Activated gamma-delta T cell (primary cell): ENCODE data around the gene UFSP1.
"Not testable (repeated sequence)": the region's sequence is repeated elsewhere in the genome, so short reads cannot be mapped to it uniquely, and the experiment has no call there.

Source experiments
- DNase-seq: peaks from one replicate; lab custom pipeline; 2025; lab: John Stamatoyannopoulos, UW
- total RNA-seq, 2 donors: gene quantifications; one replicate each; lab custom pipeline; 2026; lab: John Stamatoyannopoulos, UW

Gene UFSP1
- 1.9 to 2.2 reads per million in 2 donors for total RNA-seq

DNA sequence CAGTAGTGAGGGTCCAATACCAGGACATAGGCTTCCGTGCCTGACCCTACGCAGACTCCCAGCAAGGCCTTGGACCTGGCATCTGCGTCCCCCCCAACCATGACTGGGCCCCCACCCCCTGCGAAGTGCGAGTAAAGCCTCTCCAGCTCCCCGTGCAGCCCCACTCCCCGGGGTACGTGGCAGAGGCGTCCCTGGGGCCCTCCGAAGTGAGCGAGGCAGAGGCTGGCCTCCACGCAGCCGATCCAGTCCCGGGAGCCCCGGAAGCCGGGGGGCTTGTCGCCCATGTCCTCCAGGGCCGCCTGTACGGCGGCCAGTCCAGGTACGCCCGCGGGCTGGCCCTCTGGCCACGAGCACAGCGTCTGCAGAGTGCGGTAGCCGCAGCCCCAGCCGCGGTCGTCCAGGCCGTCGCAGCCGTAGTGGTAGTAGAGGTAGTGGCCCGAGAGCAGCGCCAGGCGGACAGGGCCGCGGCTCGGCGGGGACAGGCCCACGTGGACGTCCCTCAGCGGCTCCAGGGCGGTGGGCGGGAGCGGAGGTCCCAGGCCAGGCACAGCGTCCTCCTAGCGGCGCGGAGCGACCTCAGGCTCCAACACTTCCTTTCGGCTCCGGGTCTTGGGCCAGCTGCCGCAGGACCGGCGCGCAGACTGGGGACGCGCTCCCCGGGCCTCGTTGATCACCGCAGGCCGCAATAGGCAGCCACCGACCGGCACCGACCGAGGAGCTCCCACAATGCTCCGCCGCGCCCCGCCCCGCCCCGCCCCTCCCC, at the start of gene UFSP1:
TSS of gene UFSP1 (minus strand) at position 728 of the 763 bp plus-strand sequence. CDS start at position 284, 444 bp downstream.
- DNase-seq = no peak

GRCh38 chr7:100936167-100936566, 46.7 kb upstream of the UFSP1 start:
- not testable (repeated sequence) for DNase-seq

DNA sequence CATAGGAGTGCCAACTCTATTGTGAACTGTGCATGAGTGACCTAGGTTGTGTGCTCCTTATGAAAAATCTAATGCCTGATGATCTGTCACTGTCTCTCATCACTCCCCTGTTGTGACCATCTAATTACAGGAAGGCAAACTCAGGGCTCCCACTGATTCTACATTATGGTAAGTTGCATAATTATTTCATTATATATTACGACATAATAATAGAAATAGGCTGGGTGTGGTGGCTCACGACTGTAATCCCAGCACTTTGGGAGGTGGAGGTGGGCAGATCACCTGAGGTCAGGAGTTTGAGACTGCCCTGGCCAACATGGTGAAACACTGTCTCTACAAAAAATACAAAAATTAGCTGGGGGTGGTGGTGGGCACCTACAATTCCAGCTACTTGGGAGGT, 45.9 kb upstream of the UFSP1 start:
- DNase-seq = not testable (repeated sequence)

DNA sequence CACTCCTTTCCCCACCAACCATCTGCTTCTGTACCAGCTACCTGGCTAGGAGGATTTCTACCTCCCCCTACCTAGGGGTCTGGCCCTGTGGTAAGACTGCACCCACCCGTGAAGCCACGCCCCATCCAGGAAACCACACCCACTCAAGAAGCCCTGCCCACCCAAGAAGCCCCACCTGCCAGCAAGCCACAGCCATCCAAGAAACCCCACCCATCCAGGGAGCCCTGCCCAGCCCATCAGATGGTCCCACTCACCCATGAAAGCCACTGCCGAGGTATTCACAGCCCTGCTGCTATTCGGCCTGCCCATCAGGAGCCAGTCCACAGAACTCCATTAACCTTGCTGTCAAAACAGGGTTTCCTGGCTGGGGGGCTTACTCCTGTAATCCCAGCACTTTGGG, 44.2 kb upstream of the UFSP1 start:
- DNase-seq = no peak

- no peak for DNase-seq
Observed at GRCh38 chr7:100929808-100930174, 40.3 kb upstream of the UFSP1 start.

DNA sequence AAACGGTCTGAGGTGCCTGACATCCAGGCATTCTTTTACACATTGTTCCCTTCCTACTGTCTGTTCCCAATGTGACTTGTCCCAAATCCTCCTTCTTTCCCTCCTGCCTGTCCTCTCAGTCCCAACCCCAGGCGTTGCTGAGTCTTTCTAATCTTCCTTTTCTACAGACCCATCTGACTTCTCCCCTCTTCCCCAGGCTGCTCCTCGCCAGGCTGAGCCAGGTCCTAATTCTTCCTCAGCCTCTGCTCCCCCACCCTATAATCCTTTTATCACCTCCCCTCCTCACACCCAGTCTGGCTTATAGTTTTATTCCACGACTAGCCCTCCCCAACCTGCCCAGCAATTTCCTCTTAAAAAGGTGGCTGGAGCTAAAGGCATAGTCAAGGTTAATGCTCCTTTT, 34.1 kb upstream of the UFSP1 start:
- DNase-seq = not testable (repeated sequence)

DNA sequence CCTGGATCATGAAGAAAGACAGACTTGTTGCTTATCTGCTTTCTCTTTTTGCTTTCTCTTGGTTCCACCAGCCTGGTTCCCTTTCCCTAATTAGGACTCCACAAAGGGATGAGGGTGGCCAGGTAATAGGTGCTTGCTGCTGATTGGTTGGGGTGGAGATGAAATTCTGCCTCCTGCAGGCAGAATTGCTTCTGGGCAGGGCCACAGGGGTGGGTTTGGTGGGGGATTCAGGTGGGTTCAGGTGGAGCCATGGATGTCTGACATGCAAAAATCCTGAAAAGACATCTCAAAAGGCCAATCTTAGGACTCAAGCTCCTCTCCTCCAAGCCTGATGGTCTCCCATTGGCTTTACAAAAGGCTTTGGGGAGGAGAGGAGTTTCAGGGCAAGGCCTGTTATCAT, 31.5 kb upstream of the UFSP1 start:
- no peak for DNase-seq

DNA sequence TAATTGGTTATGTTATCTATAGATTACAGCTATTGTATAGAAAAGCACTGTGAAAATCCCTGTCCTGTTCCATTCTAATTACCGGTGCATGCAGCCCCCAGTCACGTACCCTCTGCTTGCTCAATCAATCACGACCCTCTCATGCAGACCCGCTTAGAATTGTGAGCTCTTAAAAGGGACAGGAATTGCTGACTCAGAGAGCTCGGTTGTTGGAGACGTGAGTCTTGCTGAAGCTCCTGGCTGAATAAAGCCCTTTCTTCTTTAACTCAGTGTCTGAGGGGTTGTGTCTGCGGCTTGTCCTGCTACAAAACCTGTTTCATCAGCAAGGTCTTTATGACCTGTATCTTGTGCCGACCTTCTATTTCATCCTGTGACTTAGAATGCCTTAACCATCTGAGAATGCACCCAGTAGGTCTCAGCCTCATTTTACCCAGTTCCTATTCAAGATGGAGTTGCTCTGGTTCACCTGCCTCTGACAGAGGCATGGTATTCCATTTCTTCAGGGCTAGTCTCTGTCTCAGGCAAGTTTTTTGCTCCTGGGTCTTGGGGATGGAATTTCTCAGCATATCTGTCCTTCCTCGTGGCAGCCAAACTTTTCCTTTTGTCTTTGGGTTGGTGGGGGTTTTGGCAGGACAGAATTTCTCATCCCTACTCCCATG, 30.4 kb upstream of the UFSP1 start:
- DNase-seq = not testable (repeated sequence)

- DNase-seq = not testable (repeated sequence)
Observed at GRCh38 chr7:100919335-100919734, 29.8 kb upstream of the UFSP1 start.

DNA sequence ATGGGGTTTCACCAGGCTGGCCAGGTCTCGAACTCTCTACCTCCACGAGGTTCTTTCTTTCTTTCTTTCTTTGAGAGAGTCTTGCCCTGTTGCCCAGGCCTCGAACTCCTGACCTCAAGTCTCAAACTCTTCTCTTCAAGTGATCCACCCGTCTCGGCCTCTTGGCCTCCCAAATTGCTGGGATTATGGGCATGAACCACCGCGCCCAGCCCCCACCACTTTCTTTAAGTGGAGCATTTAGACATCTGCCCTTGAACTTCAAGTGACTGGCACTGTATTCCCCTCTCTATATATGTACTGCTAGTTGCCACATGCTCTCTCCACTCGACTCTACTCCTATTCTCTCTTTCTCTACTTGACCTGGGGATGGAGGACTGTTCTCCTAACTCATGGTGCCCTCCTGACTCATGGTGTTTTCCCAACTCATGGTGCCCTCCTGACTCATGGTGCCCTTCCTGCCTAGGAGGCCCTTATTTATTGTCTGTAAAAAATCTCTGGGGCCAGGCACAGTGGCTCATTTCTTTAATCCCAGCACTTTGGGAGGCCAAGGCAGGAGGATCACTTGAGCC, 25.4 kb upstream of the UFSP1 start:
- no peak for DNase-seq

DNA sequence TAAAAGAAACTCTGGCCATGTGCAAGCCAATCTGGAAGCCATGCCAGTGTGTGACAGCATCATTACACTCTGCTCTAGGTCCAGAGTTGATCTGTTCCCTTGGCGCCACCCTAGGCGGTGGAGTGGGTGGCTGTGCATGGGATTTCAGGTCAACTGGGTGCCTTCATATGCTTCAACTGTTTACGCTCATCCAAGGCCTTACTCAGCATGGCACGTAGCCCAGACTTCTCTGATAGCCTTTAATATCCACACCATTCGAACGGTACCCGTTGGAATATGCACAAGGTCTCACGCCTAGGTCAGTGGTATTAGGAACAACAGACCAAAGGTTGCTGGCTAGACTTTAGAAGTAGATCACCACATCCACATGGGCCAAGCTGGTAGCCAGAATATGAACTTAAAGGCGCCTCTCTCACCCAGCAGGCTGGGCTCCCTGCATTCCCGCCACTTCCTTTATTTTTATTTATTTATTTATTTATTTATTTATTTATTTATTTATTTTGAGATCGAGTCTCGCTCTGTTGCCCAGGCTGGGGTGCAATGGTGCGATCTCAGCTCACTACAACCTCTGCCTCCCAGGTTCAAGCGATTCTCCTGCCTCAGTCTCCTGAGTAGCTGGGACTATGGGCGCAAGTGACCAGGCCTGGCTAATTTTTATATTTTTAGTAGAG, 24.8 kb upstream of the UFSP1 start:
- no peak for DNase-seq

DNA sequence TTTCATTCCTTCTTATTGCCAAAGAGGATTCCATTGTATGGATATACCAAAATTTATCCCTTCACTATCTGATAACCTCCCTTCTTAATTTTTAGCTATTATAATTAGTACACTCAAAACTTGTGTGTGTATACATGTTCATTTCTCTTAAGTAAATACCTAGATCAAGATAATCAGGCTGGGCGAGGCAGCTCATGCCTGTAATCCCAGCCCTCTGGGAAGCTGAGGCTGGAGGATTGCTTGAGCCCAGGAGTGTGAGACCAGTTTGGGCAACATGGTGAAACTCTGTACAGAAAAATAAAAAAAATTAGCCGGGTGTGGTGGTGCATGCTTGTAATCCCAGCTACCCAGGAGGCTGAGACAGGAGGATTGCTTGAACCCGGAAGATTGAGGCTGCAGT, 22.0 kb upstream of the UFSP1 start:
- DNase-seq = no peak

- DNase-seq = not testable (repeated sequence)
Observed at GRCh38 chr7:100910443-100910842, 20.9 kb upstream of the UFSP1 start.

GRCh38 chr7:100908512-100908911, 19.0 kb upstream of the UFSP1 start:
- DNase-seq = no peak

DNA sequence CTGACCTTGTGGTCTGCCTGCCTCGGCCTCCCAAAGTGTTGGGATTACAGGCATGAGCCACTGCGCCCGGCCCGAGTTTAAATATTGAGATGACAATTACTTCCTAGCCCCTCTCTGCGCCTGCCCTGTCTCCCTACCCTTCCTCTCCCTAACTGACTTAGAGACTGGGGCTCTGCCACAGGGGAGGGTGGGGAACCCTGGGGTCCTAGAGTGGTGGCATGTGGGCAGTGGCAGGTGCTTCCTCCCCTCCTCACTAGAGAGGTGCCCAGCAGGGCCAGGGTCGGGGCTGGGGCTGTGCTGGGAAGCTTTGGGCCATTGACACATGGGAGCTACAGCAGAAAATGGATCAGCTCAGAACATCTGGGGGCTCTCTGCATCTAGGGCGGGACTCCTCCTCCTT, 13.1 kb upstream of the UFSP1 start:
- DNase-seq = no peak

- DNase-seq = no peak
Observed at GRCh38 chr7:100901921-100902332, 12.4 kb upstream of the UFSP1 start.

GRCh38 chr7:100900978-100901377, 11.5 kb upstream of the UFSP1 start:
- DNase-seq = no peak

DNA sequence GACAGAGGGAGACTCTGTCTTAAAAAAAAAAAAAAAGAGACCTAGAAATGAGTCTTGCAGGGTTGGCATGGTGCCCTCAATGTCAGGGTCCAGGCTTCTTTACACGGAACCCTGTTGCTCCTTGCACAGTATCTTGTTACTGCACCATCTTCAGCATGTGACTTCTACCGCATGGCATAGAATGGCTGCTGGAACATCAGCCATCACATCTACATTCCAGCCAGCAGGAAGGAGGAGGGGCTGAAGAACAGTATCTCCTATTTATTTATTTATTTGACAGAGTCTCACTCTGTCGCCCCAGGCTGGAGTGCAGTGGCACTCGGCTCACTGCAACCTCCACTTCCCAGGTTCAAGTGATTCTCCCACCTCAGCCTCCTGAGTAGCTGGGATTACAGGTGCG, 9.9 kb upstream of the UFSP1 start:
- no peak for DNase-seq

DNA sequence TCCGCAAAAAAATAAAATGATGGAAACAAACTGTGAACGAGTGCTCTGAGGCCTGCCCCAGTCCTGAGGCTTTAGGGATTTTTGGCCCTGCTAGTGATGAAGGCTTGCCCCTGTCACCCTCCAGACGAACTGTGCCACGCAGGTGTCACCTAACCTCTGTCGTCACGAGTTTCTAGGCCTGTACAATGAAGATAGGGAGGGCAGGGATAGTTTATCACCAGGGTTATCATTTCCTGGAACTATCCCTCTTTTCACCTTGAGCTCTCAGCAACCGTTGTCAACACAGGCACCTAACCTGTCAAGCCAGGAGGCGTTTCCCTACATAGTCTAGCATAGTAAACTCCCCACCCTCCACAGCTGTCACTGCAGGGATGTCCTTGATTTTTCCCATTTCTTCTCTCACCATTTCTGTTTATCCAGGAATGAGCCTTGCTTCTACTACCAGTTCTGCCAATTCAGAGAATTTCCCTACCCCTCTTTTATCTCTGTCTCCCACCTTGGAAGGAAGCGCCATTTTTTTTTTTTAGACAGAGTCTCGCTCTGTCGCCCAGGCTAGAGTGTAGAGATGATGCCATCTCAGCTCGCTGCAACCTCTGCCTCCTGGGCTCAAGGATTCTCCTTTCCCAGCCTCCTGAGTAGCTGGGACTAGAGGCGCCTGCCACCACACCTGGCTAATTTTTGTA, 8.4 kb upstream of the UFSP1 start:
- DNase-seq = no peak

DNA sequence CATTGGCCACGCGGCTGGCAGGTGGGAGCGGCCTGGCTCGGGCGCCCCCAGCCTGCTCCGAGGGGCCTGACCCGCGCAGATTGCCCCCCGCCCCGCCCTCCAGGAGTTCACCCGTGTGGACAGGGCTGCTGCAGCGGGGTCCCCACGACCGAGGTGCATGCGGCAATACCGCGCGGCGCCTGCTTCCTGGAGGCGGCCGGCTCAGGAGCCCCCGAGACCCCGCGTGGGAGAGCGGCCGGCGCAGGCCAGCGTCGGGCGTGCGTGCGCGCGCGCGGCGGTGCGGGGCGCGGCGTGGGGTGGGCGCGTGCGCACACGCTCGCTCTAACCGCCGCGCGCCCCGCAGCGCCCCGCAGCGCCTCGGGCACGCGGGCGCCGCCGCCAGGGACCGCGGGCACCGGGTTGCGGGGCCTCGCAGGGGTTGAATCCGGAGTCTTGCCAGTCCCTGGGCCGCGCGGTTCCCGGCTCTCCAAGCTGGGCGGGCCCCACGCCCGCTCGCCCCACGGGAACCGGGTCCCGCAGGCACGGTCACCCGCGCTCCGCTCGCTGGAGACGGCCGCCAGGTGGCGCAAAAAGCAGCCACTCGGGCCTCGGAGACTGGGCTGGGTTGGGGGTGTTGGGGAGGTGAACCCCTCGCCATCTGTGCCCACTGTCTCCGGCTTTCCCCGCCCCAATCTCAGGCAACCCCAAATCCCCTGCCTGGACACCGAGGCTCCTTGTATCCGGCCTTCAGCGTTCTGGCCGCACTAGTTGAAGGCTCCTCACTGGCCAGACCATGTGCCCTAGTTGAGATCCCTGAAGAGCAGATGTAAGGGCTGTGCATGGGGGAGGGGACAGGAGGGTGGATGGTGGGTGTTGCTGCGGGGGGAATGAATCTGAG, 7.5 kb upstream of the UFSP1 start:
- peak; percentile 41 for DNase-seq
